Lung (tissue), 12 donors: ENCODE data around the gene SHANK2. TPM values are rescaled to one million over a fixed set of nuclear protein-coding genes. Genes with fewer than 3 reads are reported as not detected.

Experiments used
- ATAC-seq: fragments of 200-7000 bp; cut with Tn5 transposase; one replicate; pipeline ENCODE4 v1.9.1; 2020; ENCODE audit warnings: moderate number of reproducible peaks; ENCODE audit not compliant: insufficient read depth, low FRiP score
- DNase-seq, 3 donors: peaks; one replicate each; pipeline ENCODE4 v3.0.0-alpha.2; 2013 to 2017
- H3K27ac ChIP-seq, 2 donors: one replicate each; pipeline ENCODE4 v1.5.1; 2013; ENCODE audit warnings: mild to moderate bottlenecking in 2 of 2, moderate library complexity in 2 of 2, control low read depth in 1 of 2, inconsistent platforms in 1 of 2, low read depth in 1 of 2, low read length in 1 of 2
- H3K27me3 ChIP-seq, 3 donors: one replicate each; pipeline ENCODE4 v1.5.1; 2013; ENCODE audit warnings: low read length in 2 of 3; ENCODE audit not compliant: control insufficient read depth in 3 of 3, insufficient read depth in 3 of 3
- H3K36me3 ChIP-seq, 4 donors: one replicate each; pipeline ENCODE4 v1.5.1; 2013; ENCODE audit warnings: low read length in 4 of 4, mild to moderate bottlenecking in 1 of 4, moderate library complexity in 1 of 4; ENCODE audit not compliant: control insufficient read depth in 4 of 4, insufficient read depth in 4 of 4
- H3K4me1 ChIP-seq, 5 donors: one replicate each; pipeline ENCODE4 v1.5.1; 2013; ENCODE audit warnings: low read length in 5 of 5, mild to moderate bottlenecking in 2 of 5, moderate library complexity in 1 of 5; ENCODE audit not compliant: control insufficient read depth in 5 of 5, insufficient read depth in 5 of 5
- H3K4me3 ChIP-seq: one replicate; pipeline ENCODE4 v1.5.1; 2013; ENCODE audit warnings: mild to moderate bottlenecking, control low read depth, moderate library complexity
- H3K9ac ChIP-seq, 2 donors: one replicate each; pipeline ENCODE4 v1.5.1; 2013; ENCODE audit warnings: low read length in 2 of 2, control low read depth in 1 of 2; ENCODE audit not compliant: insufficient read depth in 1 of 2
- H3K9me3 ChIP-seq, 4 donors: one replicate each; pipeline ENCODE4 v1.5.1; 2013; ENCODE audit warnings: low read length in 3 of 4, mild to moderate bottlenecking in 1 of 4, moderate library complexity in 1 of 4; ENCODE audit not compliant: control insufficient read depth in 4 of 4, insufficient read depth in 3 of 4
- WGBS, 2 donors: extraction: QIAGEN DNeasy Blood & Tissue Kit; methylation state at CpG; one replicate each; pipeline ENCODE4 v1.1.7; 2013; 5-methylcytosine and 5-hydroxymethylcytosine counted together
- polyA plus RNA-seq, 2 donors: library from polyadenylated mRNA; stranded (reverse); fragments of 200-250 nt; gene quantifications; one replicate each; pipeline ENCODE4 v1.2.1, GENCODE V29; 2013
- total RNA-seq, 2 donors: library from RNA; depleted of rRNA in 1 of 2; stranded (reverse); fragments of >200 nt in 1 of 2; gene quantifications; one replicate each; pipeline ENCODE4 v1.2.1, GENCODE V29; 2014 to 2021
- TF ChIP-seq, protein P1 (sequence below): IDR thresholded peaks from 2 replicates; pipeline ENCODE4 v1.5.1; 2012; ENCODE audit warnings: mild to moderate bottlenecking; ENCODE audit errors: control extremely low read depth, extremely low read depth
- donor health status: control.
- donor health status: control.
- donor health status: Bipolar disorder and iron deficiency.
- donor health status: healthy.
- donor health status: DM: yes; HTN: yes; CAD: no.

The SHANK2 gene
- total and polyA plus RNA-seq, 4 donors = 3.0 to 55.4 (median 25.9) TPM

DNA sequence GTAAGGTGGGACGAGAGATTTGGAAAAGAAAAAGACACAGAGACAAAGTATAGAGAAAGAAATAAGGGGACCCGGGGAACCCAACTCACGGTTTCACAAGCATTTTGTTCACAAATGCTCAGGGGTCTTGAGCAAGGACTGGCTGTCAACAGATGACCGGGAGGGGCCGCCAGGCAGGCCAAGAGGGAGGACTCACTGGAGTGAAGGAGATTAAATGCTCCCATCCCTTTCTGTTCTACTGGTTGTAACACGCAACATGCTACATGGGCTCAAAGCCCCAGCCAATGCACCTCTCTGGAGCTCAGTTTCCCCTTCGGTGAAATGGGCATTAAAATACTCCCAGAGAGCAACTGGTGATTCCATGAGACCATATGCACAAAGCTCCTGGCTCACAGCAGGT, 13.4 kb downstream of the SHANK2 start:
- Histone ChIP-seq H3K27ac (no peak overlapping the region), H3K9ac (no peak overlapping the region), H3K4me1 (peaks cover 0 to 14% (median 4%) of the 10 kb centered on the region in 5 donors), H3K9me3 (no peaks in the 10 kb centered on the region), H3K36me3 (no peaks in the 10 kb centered on the region), H3K27me3 (no peaks in the 10 kb centered on the region), H3K4me3 (no peak overlapping the region)
- DNase-seq (no peak), ATAC-seq (no peak)
- 94 to 97% methylated on average over 7 of the region's 7 CpGs for WGBS, 2 donors
- TF ChIP-seq, protein P1, sequence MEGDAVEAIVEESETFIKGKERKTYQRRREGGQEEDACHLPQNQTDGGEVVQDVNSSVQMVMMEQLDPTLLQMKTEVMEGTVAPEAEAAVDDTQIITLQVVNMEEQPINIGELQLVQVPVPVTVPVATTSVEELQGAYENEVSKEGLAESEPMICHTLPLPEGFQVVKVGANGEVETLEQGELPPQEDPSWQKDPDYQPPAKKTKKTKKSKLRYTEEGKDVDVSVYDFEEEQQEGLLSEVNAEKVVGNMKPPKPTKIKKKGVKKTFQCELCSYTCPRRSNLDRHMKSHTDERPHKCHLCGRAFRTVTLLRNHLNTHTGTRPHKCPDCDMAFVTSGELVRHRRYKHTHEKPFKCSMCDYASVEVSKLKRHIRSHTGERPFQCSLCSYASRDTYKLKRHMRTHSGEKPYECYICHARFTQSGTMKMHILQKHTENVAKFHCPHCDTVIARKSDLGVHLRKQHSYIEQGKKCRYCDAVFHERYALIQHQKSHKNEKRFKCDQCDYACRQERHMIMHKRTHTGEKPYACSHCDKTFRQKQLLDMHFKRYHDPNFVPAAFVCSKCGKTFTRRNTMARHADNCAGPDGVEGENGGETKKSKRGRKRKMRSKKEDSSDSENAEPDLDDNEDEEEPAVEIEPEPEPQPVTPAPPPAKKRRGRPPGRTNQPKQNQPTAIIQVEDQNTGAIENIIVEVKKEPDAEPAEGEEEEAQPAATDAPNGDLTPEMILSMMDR = no peak

DNA sequence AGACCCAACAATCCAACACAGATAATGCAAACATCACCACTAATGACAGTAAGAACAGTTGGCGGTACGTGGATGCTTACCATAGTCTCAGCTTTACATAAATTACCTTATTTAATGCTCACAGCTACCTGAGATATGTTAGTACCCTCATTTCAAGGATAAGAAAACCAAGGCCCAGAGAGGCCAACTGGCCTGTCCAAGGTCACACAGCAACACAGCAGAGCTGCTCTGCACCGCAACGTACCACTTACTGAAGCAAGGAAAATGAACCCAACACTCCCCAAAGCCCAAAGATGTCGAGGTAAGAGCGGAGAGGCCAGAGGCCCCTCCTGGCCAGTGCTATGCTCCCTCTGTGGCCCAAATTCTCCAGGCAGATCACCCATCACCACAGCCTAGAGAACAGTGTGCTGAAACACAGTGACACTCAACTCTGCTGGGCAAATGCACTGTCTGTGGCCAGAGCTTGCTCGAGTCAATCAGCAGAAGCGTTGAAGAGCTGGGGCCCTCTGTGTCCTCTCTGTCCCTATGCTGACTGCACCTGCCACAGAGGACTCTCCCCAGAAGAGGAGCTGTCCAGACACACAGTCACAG, 14.0 kb downstream of the SHANK2 start:
- no peak overlapping the region for H3K27ac ChIP-seq
- no peaks in the 10 kb centered on the region for H3K9me3 ChIP-seq
- ATAC-seq = no peak
- H3K4me1 ChIP-seq = peaks cover 0 to 14% (median 4%) of the 10 kb centered on the region in 5 donors
- H3K27me3 ChIP-seq = no peaks in the 10 kb centered on the region
- DNase-seq = no peak
- no peak overlapping the region for H3K4me3 ChIP-seq
- TF ChIP-seq, protein P1 = no peak
- no peak overlapping the region for H3K9ac ChIP-seq
- no peaks in the 10 kb centered on the region for H3K36me3 ChIP-seq
- WGBS, 2 donors = 90 to 95% methylated on average over 8 of the region's 8 CpGs

DNA sequence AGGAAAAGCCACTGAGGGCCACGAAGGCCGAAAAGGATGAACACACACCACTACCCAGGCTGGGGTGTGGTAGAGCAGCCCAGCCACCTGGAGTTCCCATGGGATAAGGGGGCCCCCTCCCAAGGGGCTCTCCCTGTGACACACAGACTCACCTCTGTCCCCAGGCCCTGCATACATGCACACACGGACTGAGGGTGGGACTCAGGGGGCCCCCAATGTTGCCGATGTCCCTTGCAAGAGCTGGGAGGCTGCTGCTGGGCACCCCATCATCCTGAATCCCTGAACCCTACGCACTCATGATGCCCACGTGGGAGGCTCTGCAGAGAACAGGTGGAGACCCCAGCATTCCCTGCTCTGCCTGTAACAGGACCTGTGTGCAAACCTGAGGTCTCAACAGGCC, 14.5 kb downstream of the SHANK2 start:
- no peak overlapping the region for H3K4me3 ChIP-seq
- H3K27ac ChIP-seq = no peak overlapping the region
- TF ChIP-seq, protein P1 = no peak
- no peaks in the 10 kb centered on the region for H3K36me3 ChIP-seq
- WGBS, 2 donors = 80 to 85% methylated on average over 6 of the region's 6 CpGs
- ATAC-seq = no peak
- peaks cover 0 to 14% (median 4%) of the 10 kb centered on the region in 5 donors for H3K4me1 ChIP-seq
- no peaks in the 10 kb centered on the region for H3K9me3 ChIP-seq
- no peaks in the 10 kb centered on the region for H3K27me3 ChIP-seq
- H3K9ac ChIP-seq = no peak overlapping the region
- no peak for DNase-seq
